ENCODE measurements around the gene LRRC8B. TPM values are rescaled to one million over a fixed set of nuclear protein-coding genes. Genes with fewer than 3 reads are reported as not detected.
A peak's percentile ranks its signal among the peaks of the same experiment; 100 is the strongest.

LRRC8B gene
- total RNA-seq, 3 donors from 2014 or later (not counting 1 experiment from before 2014, with no cell fraction given) = 1.7 to 2.9 (median 2.9) TPM

- Mint-ChIP-seq H3K36me3 (no peaks in the 10 kb centered on the region), H3K4me1 (peaks cover 0 to 7% of the 10 kb centered on the region in 2 donors), H3K27me3 (ENCODE audit: low read depth in 2 of 2) (no peaks in the 10 kb centered on the region), H3K9me3 (no peaks in the 10 kb centered on the region), H3K4me3 (no peak overlapping the region), H3K27ac (no peak overlapping the region)
- no peak overlapping the region for H3K4me3 ChIP-seq (ENCODE audit: low read length)
- no peak for TF ChIP-seq CTCF (IDR thresholded peaks at IDR 0.05)
- ATAC-seq = no peak
- H3K4me1 ChIP-seq (ENCODE audit: control insufficient read depth, insufficient read depth, low read length) = no peaks in the 10 kb centered on the region
- no peak for DNase-seq
- WGBS (ENCODE audit: insufficient coverage) = 92% methylated on average over 2 of the region's 3 CpGs
- H3K27ac ChIP-seq (ENCODE audit: low read length) = no peak overlapping the region
- no peaks in the 10 kb centered on the region for H3K9me3 ChIP-seq (ENCODE audit: control insufficient read depth, insufficient read depth, low read length)
- H3K36me3 ChIP-seq (ENCODE audit: control insufficient read depth, insufficient read depth, low read length) = no peaks in the 10 kb centered on the region
- H3K27me3 ChIP-seq (ENCODE audit: control insufficient read depth, insufficient read depth, low read length) = no peaks in the 10 kb centered on the region
- intact Hi-C loops (cut with micrococcal nuclease) = no loop called here
Measured at GRCh38 chr1:89531480-89532139, 7.0 kb downstream of the LRRC8B start.

GRCh38 chr1:89532228-89532627 lies 7.6 kb downstream of the LRRC8B start:
- H3K27me3 ChIP-seq (ENCODE audit: control insufficient read depth, insufficient read depth, low read length) = no peaks in the 10 kb centered on the region
- no peaks in the 10 kb centered on the region for H3K4me1 ChIP-seq (ENCODE audit: control insufficient read depth, insufficient read depth, low read length)
- no peaks in the 10 kb centered on the region for H3K36me3 ChIP-seq (ENCODE audit: control insufficient read depth, insufficient read depth, low read length)
- Mint-ChIP-seq H3K27me3 (ENCODE audit: low read depth in 2 of 2) (no peaks in the 10 kb centered on the region), H3K36me3 (no peaks in the 10 kb centered on the region), H3K4me3 (no peak overlapping the region), H3K9me3 (no peaks in the 10 kb centered on the region), H3K27ac (no peak overlapping the region), H3K4me1 (peaks cover 0 to 7% of the 10 kb centered on the region in 2 donors)
- H3K9me3 ChIP-seq (ENCODE audit: control insufficient read depth, insufficient read depth, low read length) = no peaks in the 10 kb centered on the region
- no peak overlapping the region for H3K27ac ChIP-seq (ENCODE audit: low read length)
- H3K4me3 ChIP-seq (ENCODE audit: low read length) = no peak overlapping the region
- peak in 1 of 3 donors; percentile 54 for ATAC-seq
- no peak for DNase-seq
- intact Hi-C loops (cut with micrococcal nuclease) = no loop called here
- 92% methylated on average over 4 of the region's 4 CpGs for WGBS (ENCODE audit: insufficient coverage)
- no peak for TF ChIP-seq CTCF (IDR thresholded peaks at IDR 0.05)

- TF ChIP-seq CTCF (IDR thresholded peaks at IDR 0.05) = no peak
- H3K9me3 Mint-ChIP-seq = no peaks in the 10 kb centered on the region
- H3K27me3 Mint-ChIP-seq (ENCODE audit: low read depth in 2 of 2) = no peaks in the 10 kb centered on the region
- Histone ChIP-seq H3K4me3 (ENCODE audit: low read length) (no peak overlapping the region), H3K4me1 (ENCODE audit: control insufficient read depth, insufficient read depth, low read length) (no peaks in the 10 kb centered on the region), H3K9me3 (ENCODE audit: control insufficient read depth, insufficient read depth, low read length) (no peaks in the 10 kb centered on the region), H3K27me3 (ENCODE audit: control insufficient read depth, insufficient read depth, low read length) (no peaks in the 10 kb centered on the region), H3K27ac (ENCODE audit: low read length) (no peak overlapping the region), H3K36me3 (ENCODE audit: control insufficient read depth, insufficient read depth, low read length) (no peaks in the 10 kb centered on the region)
- H3K4me1 Mint-ChIP-seq = peaks cover 0 to 7% of the 10 kb centered on the region in 2 donors
- 100% methylated on average over 1 of the region's 1 CpG for WGBS (ENCODE audit: insufficient coverage)
- H3K36me3 Mint-ChIP-seq = no peaks in the 10 kb centered on the region
- H3K4me3 Mint-ChIP-seq = no peak overlapping the region
- no peak overlapping the region for H3K27ac Mint-ChIP-seq
- ATAC-seq (no peak), DNase-seq (no peak)
- intact Hi-C loops (cut with micrococcal nuclease) = no loop called here
Measured at GRCh38 chr1:89532866-89533265, 8.2 kb downstream of the LRRC8B start.

- H3K36me3 ChIP-seq (ENCODE audit: control insufficient read depth, insufficient read depth, low read length) = no peaks in the 10 kb centered on the region
- 100% methylated on average over 1 of the region's 2 CpGs for WGBS (ENCODE audit: insufficient coverage)
- Mint-ChIP-seq H3K9me3 (no peaks in the 10 kb centered on the region), H3K27ac (no peak overlapping the region), H3K27me3 (ENCODE audit: low read depth in 2 of 2) (no peaks in the 10 kb centered on the region), H3K4me1 (peaks cover 0 to 13% of the 10 kb centered on the region in 2 donors), H3K4me3 (no peak overlapping the region), H3K36me3 (no peaks in the 10 kb centered on the region)
- intact Hi-C loops (cut with micrococcal nuclease) = no loop called here
- no peaks in the 10 kb centered on the region for H3K4me1 ChIP-seq (ENCODE audit: control insufficient read depth, insufficient read depth, low read length)
- DNase-seq (no peak), ATAC-seq (no peak)
- no peak overlapping the region for H3K4me3 ChIP-seq (ENCODE audit: low read length)
- no peaks in the 10 kb centered on the region for H3K9me3 ChIP-seq (ENCODE audit: control insufficient read depth, insufficient read depth, low read length)
- TF ChIP-seq CTCF (IDR thresholded peaks at IDR 0.05) = no peak
- no peaks in the 10 kb centered on the region for H3K27me3 ChIP-seq (ENCODE audit: control insufficient read depth, insufficient read depth, low read length)
- no peak overlapping the region for H3K27ac ChIP-seq (ENCODE audit: low read length)
Measured at GRCh38 chr1:89535537-89535936, 10.9 kb downstream of the LRRC8B start.

Measured in natural killer cell (primary cell).